Measurements from ENCODE around the gene SREK1. TPM values are rescaled to one million over a fixed set of nuclear protein-coding genes. Genes with fewer than 3 reads are reported as not detected.
"Not testable (repeated sequence)": the region's sequence is repeated elsewhere in the genome, so short reads cannot be mapped to it uniquely, and the experiment has no call there.

The SREK1 gene
- total RNA-seq, 3 donors from 2014 or later (not counting 1 experiment from before 2014, with no cell fraction given) = 151 to 177 (median 168) TPM

DNA sequence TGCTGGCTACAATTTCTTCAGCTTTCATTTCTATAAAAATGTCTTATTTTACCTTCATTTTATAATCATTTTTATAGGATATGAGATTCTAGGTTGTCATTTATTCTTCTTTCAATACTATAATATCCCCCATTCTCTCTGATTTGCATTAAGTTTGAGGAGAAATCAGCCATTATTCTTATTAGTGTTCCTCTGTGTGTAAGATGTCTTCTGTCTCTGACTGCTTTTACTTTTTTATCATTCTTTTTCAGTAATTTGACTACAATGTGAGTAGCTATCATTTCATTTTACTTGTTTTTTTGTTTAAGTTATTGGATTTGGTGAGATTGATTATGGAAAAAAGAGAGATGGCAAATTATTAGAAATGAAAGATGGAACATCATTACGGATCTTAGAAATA is 13.6 kb upstream of the SREK1 start:
- H3K4me3 Mint-ChIP-seq = no peak overlapping the region
- H3K27ac ChIP-seq (ENCODE audit: low read length) = no peak overlapping the region
- no peaks in the 10 kb centered on the region for H3K27me3 ChIP-seq (ENCODE audit: control insufficient read depth, insufficient read depth, low read length)
- H3K4me1 ChIP-seq (ENCODE audit: control insufficient read depth, insufficient read depth, low read length) = no peaks in the 10 kb centered on the region
- no peak overlapping the region for H3K4me3 ChIP-seq (ENCODE audit: low read length)
- intact Hi-C loops (cut with micrococcal nuclease) = no loop called here
- ATAC-seq (no peak), DNase-seq (no peak)
- no peaks in the 10 kb centered on the region for H3K36me3 Mint-ChIP-seq
- H3K4me1 Mint-ChIP-seq = no peaks in the 10 kb centered on the region
- H3K27ac Mint-ChIP-seq = no peak overlapping the region
- TF ChIP-seq, protein P1, sequence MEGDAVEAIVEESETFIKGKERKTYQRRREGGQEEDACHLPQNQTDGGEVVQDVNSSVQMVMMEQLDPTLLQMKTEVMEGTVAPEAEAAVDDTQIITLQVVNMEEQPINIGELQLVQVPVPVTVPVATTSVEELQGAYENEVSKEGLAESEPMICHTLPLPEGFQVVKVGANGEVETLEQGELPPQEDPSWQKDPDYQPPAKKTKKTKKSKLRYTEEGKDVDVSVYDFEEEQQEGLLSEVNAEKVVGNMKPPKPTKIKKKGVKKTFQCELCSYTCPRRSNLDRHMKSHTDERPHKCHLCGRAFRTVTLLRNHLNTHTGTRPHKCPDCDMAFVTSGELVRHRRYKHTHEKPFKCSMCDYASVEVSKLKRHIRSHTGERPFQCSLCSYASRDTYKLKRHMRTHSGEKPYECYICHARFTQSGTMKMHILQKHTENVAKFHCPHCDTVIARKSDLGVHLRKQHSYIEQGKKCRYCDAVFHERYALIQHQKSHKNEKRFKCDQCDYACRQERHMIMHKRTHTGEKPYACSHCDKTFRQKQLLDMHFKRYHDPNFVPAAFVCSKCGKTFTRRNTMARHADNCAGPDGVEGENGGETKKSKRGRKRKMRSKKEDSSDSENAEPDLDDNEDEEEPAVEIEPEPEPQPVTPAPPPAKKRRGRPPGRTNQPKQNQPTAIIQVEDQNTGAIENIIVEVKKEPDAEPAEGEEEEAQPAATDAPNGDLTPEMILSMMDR (IDR thresholded peaks at IDR 0.05) = no peak
- peaks cover 0 to 5% of the 10 kb centered on the region in 2 donors for H3K27me3 Mint-ChIP-seq (ENCODE audit: low read depth in 2 of 2)
- no peaks in the 10 kb centered on the region for H3K9me3 ChIP-seq (ENCODE audit: control insufficient read depth, insufficient read depth, low read length)
- no peaks in the 10 kb centered on the region for H3K36me3 ChIP-seq (ENCODE audit: control insufficient read depth, insufficient read depth, low read length)
- peaks cover 0 to 2% of the 10 kb centered on the region in 2 donors for H3K9me3 Mint-ChIP-seq
- WGBS (ENCODE audit: insufficient coverage) = 93% methylated on average over 1 of the region's 1 CpG

DNA sequence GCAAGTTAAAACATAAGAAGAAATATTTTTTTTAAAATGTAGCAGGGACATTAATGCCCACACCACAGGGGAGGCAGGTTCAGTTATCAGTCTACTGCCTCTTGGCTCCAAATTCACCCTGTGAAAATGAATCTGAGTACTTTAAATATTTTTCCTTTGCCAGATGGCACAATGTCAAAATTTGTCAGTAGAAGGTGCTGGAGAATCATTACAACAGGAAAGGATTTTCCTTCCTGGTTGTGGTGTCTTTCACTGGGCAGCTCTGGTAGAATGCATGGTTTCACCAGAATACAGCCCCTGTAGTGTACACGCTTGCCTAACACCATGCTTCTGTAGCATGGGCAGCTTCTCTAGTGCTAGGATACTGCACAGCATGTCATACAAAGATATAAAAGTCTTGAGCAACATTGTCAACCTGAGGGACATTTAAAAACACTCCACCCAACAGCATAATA is 9.7 kb upstream of the SREK1 start:
- no peak for ATAC-seq
- H3K27ac Mint-ChIP-seq = no peak overlapping the region
- no peak for DNase-seq
- WGBS (ENCODE audit: insufficient coverage) = 94% methylated on average over 1 of the region's 1 CpG
- intact Hi-C loops (cut with micrococcal nuclease) = no loop called here
- H3K27me3 Mint-ChIP-seq (ENCODE audit: low read depth in 2 of 2) = peaks cover 0 to 5% of the 10 kb centered on the region in 2 donors
- TF ChIP-seq, protein P1 (IDR thresholded peaks at IDR 0.05) = no peak
- H3K36me3 ChIP-seq (ENCODE audit: control insufficient read depth, insufficient read depth, low read length) = no peaks in the 10 kb centered on the region
- H3K4me1 Mint-ChIP-seq = no peaks in the 10 kb centered on the region
- H3K36me3 Mint-ChIP-seq = no peaks in the 10 kb centered on the region
- H3K4me1 ChIP-seq (ENCODE audit: control insufficient read depth, insufficient read depth, low read length) = no peaks in the 10 kb centered on the region
- peaks cover 0 to 2% of the 10 kb centered on the region in 2 donors for H3K9me3 Mint-ChIP-seq
- H3K9me3 ChIP-seq (ENCODE audit: control insufficient read depth, insufficient read depth, low read length) = no peaks in the 10 kb centered on the region
- no peak overlapping the region for H3K4me3 ChIP-seq (ENCODE audit: low read length)
- H3K27me3 ChIP-seq (ENCODE audit: control insufficient read depth, insufficient read depth, low read length) = no peaks in the 10 kb centered on the region
- H3K4me3 Mint-ChIP-seq = no peak overlapping the region
- H3K27ac ChIP-seq (ENCODE audit: low read length) = no peak overlapping the region

DNA sequence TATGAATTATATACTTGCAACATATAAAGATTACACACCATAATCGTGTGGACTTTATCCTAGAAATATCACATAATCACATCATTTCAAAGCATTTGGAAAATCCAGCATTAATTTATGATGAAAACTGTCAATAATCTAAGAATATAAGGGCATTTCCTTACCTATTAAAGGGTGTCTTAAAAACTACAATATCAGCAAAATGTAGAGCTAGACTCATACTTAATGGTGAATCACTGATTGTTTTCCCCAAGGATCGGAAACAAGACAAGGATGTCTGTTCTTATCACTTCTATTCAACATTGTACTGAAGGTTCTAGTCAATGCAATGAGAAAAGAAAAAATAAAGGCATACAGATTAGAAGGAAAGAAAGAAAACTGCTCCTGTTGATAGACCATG is 8.0 kb upstream of the SREK1 start:
- TF ChIP-seq, protein P1 (IDR thresholded peaks at IDR 0.05) = no peak
- no peaks in the 10 kb centered on the region for H3K27me3 ChIP-seq (ENCODE audit: control insufficient read depth, insufficient read depth, low read length)
- H3K36me3 ChIP-seq (ENCODE audit: control insufficient read depth, insufficient read depth, low read length) = no peaks in the 10 kb centered on the region
- peaks cover 0 to 3% of the 10 kb centered on the region in 2 donors for H3K27me3 Mint-ChIP-seq (ENCODE audit: low read depth in 2 of 2)
- H3K4me1 Mint-ChIP-seq = no peaks in the 10 kb centered on the region
- intact Hi-C loops (cut with micrococcal nuclease) = no loop called here
- no peaks in the 10 kb centered on the region for H3K9me3 ChIP-seq (ENCODE audit: control insufficient read depth, insufficient read depth, low read length)
- no peaks in the 10 kb centered on the region for H3K36me3 Mint-ChIP-seq
- ATAC-seq (no peak), DNase-seq (no peak)
- no peak overlapping the region for H3K4me3 ChIP-seq (ENCODE audit: low read length)
- no peaks in the 10 kb centered on the region for H3K9me3 Mint-ChIP-seq
- no peak overlapping the region for H3K4me3 Mint-ChIP-seq
- no CpG with 5 or more reads among the region's 2 CpGs for WGBS (ENCODE audit: insufficient coverage)
- H3K27ac ChIP-seq (ENCODE audit: low read length) = no peak overlapping the region
- H3K4me1 ChIP-seq (ENCODE audit: control insufficient read depth, insufficient read depth, low read length) = no peaks in the 10 kb centered on the region
- no peak overlapping the region for H3K27ac Mint-ChIP-seq

DNA sequence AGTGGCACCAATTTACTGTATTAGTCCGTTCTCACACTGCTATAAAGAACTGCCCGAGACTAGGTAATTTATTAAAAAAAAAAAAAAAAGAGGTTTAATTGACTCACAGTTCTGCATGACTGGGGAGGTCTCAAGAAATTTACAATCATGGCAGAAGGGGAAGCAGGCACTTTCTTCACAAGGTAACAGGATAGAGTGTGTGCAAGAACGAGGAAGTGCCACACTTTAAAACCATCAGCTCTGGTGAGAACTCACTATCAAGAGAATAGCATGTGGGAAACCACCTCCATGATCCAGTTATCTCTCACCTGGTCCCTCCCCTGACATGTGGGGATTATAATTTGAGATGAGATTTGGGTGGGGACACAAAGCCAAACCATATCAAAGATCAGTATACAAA is 7.2 kb upstream of the SREK1 start:
- DNase-seq; H3K4me3 ChIP-seq (ENCODE audit: low read length); ATAC-seq; H3K4me1 ChIP-seq (ENCODE audit: control insufficient read depth, insufficient read depth, low read length); H3K27me3 ChIP-seq (ENCODE audit: control insufficient read depth, insufficient read depth, low read length); H3K27ac Mint-ChIP-seq; H3K27ac ChIP-seq (ENCODE audit: low read length); H3K9me3 Mint-ChIP-seq; intact Hi-C loops (cut with micrococcal nuclease); H3K36me3 Mint-ChIP-seq; H3K9me3 ChIP-seq (ENCODE audit: control insufficient read depth, insufficient read depth, low read length); H3K4me3 Mint-ChIP-seq; H3K27me3 Mint-ChIP-seq (ENCODE audit: low read depth in 2 of 2); H3K36me3 ChIP-seq (ENCODE audit: control insufficient read depth, insufficient read depth, low read length); H3K4me1 Mint-ChIP-seq: not testable (repeated sequence)
- 81% methylated on average over 3 of the region's 3 CpGs for WGBS (ENCODE audit: insufficient coverage)

Data from natural killer cell (primary cell).